ENCODE measurements around the gene DMD.

GRCh38 chrX:33175201-33175600, 36.1 kb downstream of the DMD start:
- TF ChIP-seq CTCF (IDR thresholded peaks at IDR 0.05; ENCODE audit: borderline replicate concordance, extremely low read depth, low read length, poor library complexity, severe bottlenecking) (no peak), EZH2 (IDR thresholded peaks at IDR 0.05; ENCODE audit: borderline replicate concordance, low read depth, low read length, severe bottlenecking) (no peak)

All from DND-41 (cell line).